ENCODE measurements around the gene GATAD2B.
A peak's percentile ranks its signal among the peaks of the same experiment; 100 is the strongest.
"Not testable (repeated sequence)": the region's sequence is repeated elsewhere in the genome, so short reads cannot be mapped to it uniquely, and the experiment has no call there.

The GATAD2B gene

DNA sequence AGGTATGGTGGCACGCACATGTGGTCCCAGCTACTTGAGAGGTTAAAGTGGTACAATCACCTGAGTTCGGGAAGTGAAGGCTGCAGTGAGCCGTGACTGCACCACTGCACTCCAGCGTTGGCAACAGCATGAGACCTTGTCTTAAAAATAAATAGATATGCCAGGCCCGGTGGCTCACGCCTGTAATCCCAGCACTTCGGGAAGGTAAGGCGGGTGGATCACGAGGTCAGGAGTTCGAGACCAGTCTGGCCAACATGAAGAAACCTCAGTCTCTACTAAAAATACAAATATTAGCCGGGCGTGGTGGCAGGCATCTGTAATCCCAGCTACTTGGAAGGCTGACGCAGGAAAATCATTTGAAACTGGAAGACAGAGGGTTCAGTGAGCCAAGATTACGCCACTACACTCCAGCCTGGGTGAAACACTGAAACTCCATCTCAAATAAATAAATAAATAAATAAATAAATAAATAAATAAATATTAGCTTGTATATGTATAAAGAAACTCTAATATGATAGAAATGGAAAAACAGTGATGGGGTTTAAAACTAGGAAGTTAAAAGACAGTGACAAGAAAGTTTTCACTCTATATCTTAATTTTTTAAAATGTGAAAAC, 18.8 kb downstream of the GATAD2B start:
- Histone ChIP-seq H3K4me1 (ENCODE audit: control insufficient read depth, insufficient read depth, low read length) (no peaks in the 10 kb centered on the region), H3K9ac (ENCODE audit: low read length) (no peak overlapping the region), H3K4me3 (ENCODE audit: low read length) (no peak overlapping the region), H3K27me3 (ENCODE audit: control insufficient read depth, insufficient read depth, low read length) (no peaks in the 10 kb centered on the region), H3K9me3 (ENCODE audit: control insufficient read depth, low read length) (no peaks in the 10 kb centered on the region), H3K36me3 (ENCODE audit: control insufficient read depth, insufficient read depth, low read length) (no peaks in the 10 kb centered on the region)

DNA sequence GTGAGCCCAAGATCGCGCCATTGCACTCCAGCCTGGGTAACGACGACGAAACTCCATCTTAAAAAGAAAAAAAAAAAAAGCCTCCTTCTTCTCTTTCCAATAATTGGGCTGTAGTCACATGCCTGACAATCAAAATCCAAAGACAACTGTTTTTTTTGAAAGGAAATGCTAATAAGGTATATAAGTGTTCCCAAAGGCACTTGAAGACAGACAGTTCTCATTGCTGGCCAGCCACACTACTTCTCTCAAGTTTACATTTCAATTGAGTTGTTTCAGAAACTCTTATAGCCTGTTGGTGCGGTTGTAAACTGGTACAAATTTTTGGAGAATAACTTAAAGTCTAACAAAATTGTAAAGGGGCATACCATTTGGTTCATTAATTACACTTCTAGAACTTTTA, 23.3 kb downstream of the GATAD2B start:
- Histone ChIP-seq H3K4me1 (ENCODE audit: control insufficient read depth, insufficient read depth, low read length) (no peaks in the 10 kb centered on the region), H3K4me3 (ENCODE audit: low read length) (no peak overlapping the region), H3K27me3 (ENCODE audit: control insufficient read depth, insufficient read depth, low read length) (no peaks in the 10 kb centered on the region), H3K9ac (ENCODE audit: low read length) (no peak overlapping the region), H3K36me3 (ENCODE audit: control insufficient read depth, insufficient read depth, low read length) (no peaks in the 10 kb centered on the region), H3K9me3 (ENCODE audit: control insufficient read depth, low read length) (no peaks in the 10 kb centered on the region)

DNA sequence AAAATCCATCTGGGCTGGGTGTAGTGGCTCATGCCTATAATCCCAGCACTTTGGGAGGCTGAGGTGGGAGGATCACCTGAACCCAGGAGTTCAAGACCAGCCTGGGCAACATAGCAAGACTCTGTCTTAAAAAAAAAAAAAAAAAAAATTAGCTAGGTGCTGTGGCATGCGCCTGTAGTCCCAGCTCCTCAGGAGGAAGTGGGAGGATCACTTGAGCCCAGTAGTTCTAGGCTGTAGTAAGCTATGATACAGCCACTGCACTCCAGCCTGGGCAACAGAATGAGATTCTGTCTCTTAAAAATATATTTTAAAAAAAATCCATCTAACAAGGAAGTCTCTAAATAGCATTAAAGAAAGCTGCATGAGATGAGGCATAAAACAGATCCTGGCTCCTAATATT, 26.9 kb downstream of the GATAD2B start:
- not testable (repeated sequence) for H3K27me3 ChIP-seq (ENCODE audit: control insufficient read depth, insufficient read depth, low read length); H3K4me1 ChIP-seq (ENCODE audit: control insufficient read depth, insufficient read depth, low read length); H3K36me3 ChIP-seq (ENCODE audit: control insufficient read depth, insufficient read depth, low read length)

DNA sequence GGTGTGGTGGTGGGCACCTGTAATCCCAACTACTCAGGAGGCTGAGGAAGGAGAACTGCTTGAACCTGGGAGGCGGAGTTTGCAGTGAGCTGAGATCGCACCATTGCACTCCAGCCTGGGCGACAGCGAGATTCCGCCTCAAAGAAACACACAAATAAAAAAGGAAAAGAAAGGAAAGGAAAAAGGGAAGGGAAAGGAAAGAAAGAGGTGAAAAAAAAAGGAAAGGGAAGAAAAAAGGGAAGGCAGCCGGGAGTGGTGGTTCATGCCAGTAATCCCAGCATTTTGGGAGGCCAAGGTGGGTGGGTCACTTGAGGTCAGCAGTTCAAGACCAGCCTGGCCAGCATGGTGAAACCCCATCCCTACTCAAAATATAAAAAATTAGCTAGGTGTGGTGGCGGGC, 31.7 kb downstream of the GATAD2B start:
- not testable (repeated sequence) for H3K36me3 ChIP-seq (ENCODE audit: control insufficient read depth, insufficient read depth, low read length); H3K27me3 ChIP-seq (ENCODE audit: control insufficient read depth, insufficient read depth, low read length); H3K9ac ChIP-seq (ENCODE audit: low read length); H3K4me3 ChIP-seq (ENCODE audit: low read length); H3K9me3 ChIP-seq (ENCODE audit: control insufficient read depth, low read length)
- peaks cover 13% of the 10 kb centered on the region for H3K4me1 ChIP-seq (ENCODE audit: control insufficient read depth, insufficient read depth, low read length)

More for the DNA sequence above, 26.9 kb downstream of the GATAD2B start:
- not testable (repeated sequence) for H3K9me3 ChIP-seq (ENCODE audit: control insufficient read depth, low read length); H3K9ac ChIP-seq (ENCODE audit: low read length); H3K4me3 ChIP-seq (ENCODE audit: low read length)

DNA sequence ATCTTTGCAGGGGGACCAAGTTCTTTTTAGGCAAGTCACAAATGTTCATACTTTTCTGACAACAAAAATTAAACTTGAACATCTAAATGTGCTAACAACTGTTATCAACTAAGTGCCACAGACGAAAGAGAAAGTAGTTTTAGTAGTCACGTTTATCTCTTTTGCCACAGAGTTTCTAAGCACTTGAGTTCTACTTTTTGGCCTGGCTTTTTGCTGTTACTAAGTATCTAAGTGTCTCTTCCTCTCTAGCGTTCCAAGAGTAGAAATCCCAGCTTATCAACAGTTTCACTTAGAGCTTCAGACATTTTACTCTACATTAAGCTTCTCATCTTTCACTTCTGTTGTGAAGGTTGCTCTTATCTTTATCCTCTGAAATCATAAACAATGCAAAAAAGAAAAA, 34.2 kb downstream of the GATAD2B start:
- Histone ChIP-seq H3K9ac (ENCODE audit: low read length) (no peak overlapping the region), H3K4me3 (ENCODE audit: low read length) (no peak overlapping the region), H3K27me3 (ENCODE audit: control insufficient read depth, insufficient read depth, low read length) (no peaks in the 10 kb centered on the region), H3K36me3 (ENCODE audit: control insufficient read depth, insufficient read depth, low read length) (no peaks in the 10 kb centered on the region), H3K4me1 (ENCODE audit: control insufficient read depth, insufficient read depth, low read length) (peaks cover 13% of the 10 kb centered on the region), H3K9me3 (ENCODE audit: control insufficient read depth, low read length) (no peaks in the 10 kb centered on the region)

DNA sequence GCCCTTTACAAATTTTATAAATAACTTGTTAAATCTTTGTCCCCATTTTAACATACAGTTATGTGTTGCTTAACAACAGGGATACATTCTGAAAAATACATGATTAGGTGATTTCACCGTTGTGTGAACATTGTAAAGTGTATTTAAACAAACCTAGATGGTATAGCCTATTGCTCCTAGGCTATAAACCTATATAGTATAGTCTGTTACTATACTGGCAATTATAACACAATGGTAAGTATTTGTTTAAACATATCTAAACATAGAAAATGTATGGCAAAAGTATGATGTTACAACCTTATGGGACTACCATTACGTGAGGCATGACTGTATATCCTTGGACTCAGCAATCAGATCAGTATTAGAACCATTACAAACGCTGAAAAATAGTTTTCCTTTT, 36.6 kb downstream of the GATAD2B start:
- Histone ChIP-seq H3K27me3 (ENCODE audit: control insufficient read depth, insufficient read depth, low read length) (no peaks in the 10 kb centered on the region), H3K36me3 (ENCODE audit: control insufficient read depth, insufficient read depth, low read length) (no peaks in the 10 kb centered on the region), H3K9me3 (ENCODE audit: control insufficient read depth, low read length) (no peaks in the 10 kb centered on the region), H3K4me3 (ENCODE audit: low read length) (no peak overlapping the region), H3K4me1 (ENCODE audit: control insufficient read depth, insufficient read depth, low read length) (peaks cover 29% of the 10 kb centered on the region), H3K9ac (ENCODE audit: low read length) (no peak overlapping the region)

DNA sequence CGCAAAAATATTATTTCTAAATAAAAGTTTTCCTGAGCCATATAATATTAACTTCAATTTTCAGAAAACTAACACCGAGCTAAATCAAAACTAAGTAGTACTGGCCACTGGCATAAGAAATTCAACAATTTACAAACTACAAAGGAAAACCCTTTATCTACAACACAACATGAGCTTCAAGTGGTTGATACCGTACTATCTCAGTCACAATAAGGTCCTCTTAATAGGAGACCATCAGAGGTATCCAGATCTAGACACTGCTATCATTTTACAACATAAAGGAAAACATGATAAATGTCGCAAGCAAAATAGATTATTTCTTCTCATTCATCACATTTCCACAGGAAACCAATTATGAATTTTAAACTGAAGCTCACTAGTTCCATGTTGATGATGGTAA, 39.5 kb downstream of the GATAD2B start:
- no peaks in the 10 kb centered on the region for H3K9me3 ChIP-seq (ENCODE audit: control insufficient read depth, low read length)
- no peak overlapping the region for H3K4me3 ChIP-seq (ENCODE audit: low read length)
- H3K9ac ChIP-seq (ENCODE audit: low read length), result no peak overlapping the region
- H3K27me3 ChIP-seq (ENCODE audit: control insufficient read depth, insufficient read depth, low read length), result no peaks in the 10 kb centered on the region
- H3K36me3 ChIP-seq (ENCODE audit: control insufficient read depth, insufficient read depth, low read length), result no peaks in the 10 kb centered on the region
- peaks cover 27% of the 10 kb centered on the region for H3K4me1 ChIP-seq (ENCODE audit: control insufficient read depth, insufficient read depth, low read length)

DNA sequence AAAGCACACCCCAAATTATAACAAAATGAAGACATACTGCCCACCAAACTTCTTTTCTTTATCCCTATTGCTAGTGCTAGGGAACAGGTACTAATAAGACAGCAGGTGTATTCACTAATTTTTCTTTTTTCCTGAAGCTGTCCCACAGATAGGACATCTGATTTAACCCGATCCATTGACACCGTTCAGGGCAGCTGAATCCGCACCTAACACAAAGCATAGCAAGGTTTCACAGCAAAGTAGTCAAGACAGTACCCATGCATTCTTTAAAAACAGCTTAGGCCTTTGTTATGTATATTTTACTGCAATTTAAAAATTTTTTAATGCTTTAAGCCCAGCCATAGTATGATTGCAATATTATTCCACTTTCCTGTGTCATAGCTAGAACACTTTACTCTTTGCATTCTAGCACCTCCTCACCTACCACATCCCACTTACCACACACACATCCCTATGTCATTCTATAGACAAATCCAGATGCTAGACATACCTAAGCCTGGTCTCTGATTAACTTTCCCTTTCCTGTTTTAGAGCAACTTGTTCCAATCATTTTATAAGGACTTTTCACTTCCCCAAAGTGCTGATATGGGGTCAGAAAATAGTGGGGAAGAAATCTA, 40.4 kb downstream of the GATAD2B start:
- Histone ChIP-seq H3K36me3 (ENCODE audit: control insufficient read depth, insufficient read depth, low read length) (no peaks in the 10 kb centered on the region), H3K9ac (ENCODE audit: low read length) (no peak overlapping the region)

DNA sequence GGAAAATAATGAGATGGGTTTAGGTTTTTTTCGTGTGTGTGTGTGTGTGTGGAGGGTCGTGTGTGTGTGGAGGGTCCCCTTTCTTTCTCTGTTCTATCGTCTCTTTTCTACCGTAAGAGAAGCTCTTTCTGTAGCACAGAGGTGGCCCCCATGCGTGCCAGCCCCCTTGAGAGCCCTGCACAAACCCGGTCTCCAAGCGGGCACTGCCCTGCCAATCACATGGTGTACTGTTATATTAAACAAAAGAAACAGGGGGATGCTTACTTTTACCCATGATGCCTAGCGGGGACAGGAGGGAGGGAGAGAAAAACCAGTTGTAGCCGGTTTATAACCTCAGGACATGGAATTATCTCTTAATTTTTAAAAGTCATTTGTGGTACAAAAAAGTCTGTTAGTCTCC, 41.0 kb downstream of the GATAD2B start:
- Histone ChIP-seq H3K36me3 (ENCODE audit: control insufficient read depth, insufficient read depth, low read length) (no peaks in the 10 kb centered on the region), H3K27me3 (ENCODE audit: control insufficient read depth, insufficient read depth, low read length) (no peaks in the 10 kb centered on the region), H3K9me3 (ENCODE audit: control insufficient read depth, low read length) (no peaks in the 10 kb centered on the region), H3K4me3 (ENCODE audit: low read length) (no peak overlapping the region), H3K9ac (ENCODE audit: low read length) (peak overlapping the region; percentile 1), H3K4me1 (ENCODE audit: control insufficient read depth, insufficient read depth, low read length) (peaks cover 27% of the 10 kb centered on the region)

More for the DNA sequence above, 40.4 kb downstream of the GATAD2B start:
- Histone ChIP-seq H3K4me1 (ENCODE audit: control insufficient read depth, insufficient read depth, low read length) (peaks cover 27% of the 10 kb centered on the region), H3K9me3 (ENCODE audit: control insufficient read depth, low read length) (no peaks in the 10 kb centered on the region), H3K4me3 (ENCODE audit: low read length) (no peak overlapping the region), H3K27me3 (ENCODE audit: control insufficient read depth, insufficient read depth, low read length) (no peaks in the 10 kb centered on the region)

DNA sequence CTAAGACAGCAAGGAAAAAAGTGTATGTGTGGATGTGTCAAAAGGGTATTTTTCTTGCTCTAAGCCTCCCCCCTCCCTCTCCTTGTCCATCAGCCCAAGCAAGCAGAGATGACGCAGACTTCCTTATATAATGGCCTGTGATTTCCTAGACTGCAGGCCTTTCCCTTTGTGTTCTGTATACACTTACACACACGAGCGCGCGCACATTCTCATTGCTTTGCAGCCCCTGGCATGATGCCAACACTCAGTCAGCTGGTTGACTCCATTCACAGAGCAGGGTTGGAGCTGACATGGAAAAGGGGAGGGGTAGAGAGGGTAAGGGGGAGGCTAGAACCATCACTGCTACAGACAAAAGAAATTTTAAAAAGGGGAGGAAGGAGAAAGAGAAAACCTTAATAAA, 41.8 kb downstream of the GATAD2B start:
- H3K9me3 ChIP-seq (ENCODE audit: control insufficient read depth, low read length), result no peaks in the 10 kb centered on the region
- H3K9ac ChIP-seq (ENCODE audit: low read length), result peak overlapping the region; percentile 53
- no peak overlapping the region for H3K4me3 ChIP-seq (ENCODE audit: low read length)
- H3K4me1 ChIP-seq (ENCODE audit: control insufficient read depth, insufficient read depth, low read length), result peaks cover 27% of the 10 kb centered on the region
- H3K36me3 ChIP-seq (ENCODE audit: control insufficient read depth, insufficient read depth, low read length), result no peaks in the 10 kb centered on the region
- no peaks in the 10 kb centered on the region for H3K27me3 ChIP-seq (ENCODE audit: control insufficient read depth, insufficient read depth, low read length)

DNA sequence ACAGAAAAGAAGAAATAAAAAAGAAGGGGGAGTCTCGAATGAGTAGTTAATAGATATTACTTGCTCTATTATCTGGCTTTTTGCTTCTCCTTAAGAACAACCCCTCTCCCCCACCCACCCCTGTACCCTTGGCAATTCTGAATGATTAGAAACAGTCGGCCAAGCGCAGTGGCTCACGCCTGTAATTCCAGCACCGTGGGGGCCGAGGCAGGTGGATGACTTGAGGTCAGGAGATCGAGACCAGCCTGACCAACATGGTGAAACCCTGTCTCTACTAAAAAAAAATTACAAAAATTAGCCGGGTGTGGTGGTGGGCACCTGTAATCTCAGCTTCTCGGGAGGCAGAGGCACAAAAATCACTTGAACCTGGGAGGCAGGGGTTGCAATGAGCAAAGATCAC, 42.7 kb downstream of the GATAD2B start:
- H3K9ac ChIP-seq (ENCODE audit: low read length), result peak overlapping the region; percentile 53
- H3K4me1 ChIP-seq (ENCODE audit: control insufficient read depth, insufficient read depth, low read length), result peaks cover 32% of the 10 kb centered on the region
- H3K36me3 ChIP-seq (ENCODE audit: control insufficient read depth, insufficient read depth, low read length), result no peaks in the 10 kb centered on the region
- H3K4me3 ChIP-seq (ENCODE audit: low read length), result no peak overlapping the region
- no peaks in the 10 kb centered on the region for H3K9me3 ChIP-seq (ENCODE audit: control insufficient read depth, low read length)
- H3K27me3 ChIP-seq (ENCODE audit: control insufficient read depth, insufficient read depth, low read length), result no peaks in the 10 kb centered on the region

DNA sequence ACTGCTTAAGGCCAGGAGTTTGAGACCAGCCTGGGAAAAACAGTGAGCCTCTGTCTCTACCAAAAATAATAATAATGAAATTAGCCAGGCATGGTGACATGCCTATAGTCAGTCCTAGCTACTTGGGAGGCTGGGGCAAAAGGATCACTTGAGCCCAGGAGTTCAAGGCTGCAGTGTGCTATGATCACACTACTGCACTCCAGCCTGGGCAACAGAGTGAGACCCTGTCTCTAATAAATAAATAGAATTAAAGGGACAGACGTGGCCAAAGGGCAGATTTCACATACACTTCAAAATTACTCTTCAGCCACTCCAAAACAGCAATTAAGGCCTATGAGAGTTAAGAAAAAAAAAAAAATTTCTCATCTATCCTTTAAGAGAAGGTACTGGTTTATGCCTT, 45.7 kb downstream of the GATAD2B start:
- Histone ChIP-seq H3K4me1 (ENCODE audit: control insufficient read depth, insufficient read depth, low read length) (peaks cover 26% of the 10 kb centered on the region), H3K27me3 (ENCODE audit: control insufficient read depth, insufficient read depth, low read length) (no peaks in the 10 kb centered on the region), H3K36me3 (ENCODE audit: control insufficient read depth, insufficient read depth, low read length) (no peaks in the 10 kb centered on the region), H3K9me3 (ENCODE audit: control insufficient read depth, low read length) (no peaks in the 10 kb centered on the region), H3K9ac (ENCODE audit: low read length) (no peak overlapping the region), H3K4me3 (ENCODE audit: low read length) (no peak overlapping the region)

DNA sequence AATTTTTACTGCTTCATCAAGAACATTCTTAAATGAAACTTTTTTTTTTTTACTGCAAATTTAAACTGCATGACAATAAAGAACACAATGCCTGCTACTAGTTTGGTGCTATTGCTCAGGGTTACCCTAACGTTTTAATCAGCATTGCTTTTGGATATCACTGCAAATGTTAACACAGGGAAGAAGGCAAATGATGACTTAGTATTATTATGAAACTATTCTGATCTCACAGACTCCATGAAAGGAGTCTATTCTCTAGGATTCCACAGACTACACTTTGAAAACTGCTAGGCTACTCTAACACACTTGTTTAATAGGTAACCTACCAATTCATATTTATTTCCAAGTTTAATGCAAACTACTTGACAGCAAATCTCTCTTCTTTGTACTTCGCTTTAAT, 49.8 kb downstream of the GATAD2B start:
- Histone ChIP-seq H3K4me3 (ENCODE audit: low read length) (no peak overlapping the region), H3K4me1 (ENCODE audit: control insufficient read depth, insufficient read depth, low read length) (peaks cover 5% of the 10 kb centered on the region), H3K9ac (ENCODE audit: low read length) (no peak overlapping the region), H3K9me3 (ENCODE audit: control insufficient read depth, low read length) (no peaks in the 10 kb centered on the region), H3K27me3 (ENCODE audit: control insufficient read depth, insufficient read depth, low read length) (no peaks in the 10 kb centered on the region), H3K36me3 (ENCODE audit: control insufficient read depth, insufficient read depth, low read length) (no peaks in the 10 kb centered on the region)

All from mucosa of stomach (tissue), 1 donor.